GM21717 (cell line): ENCODE data around the gene KIFC3.
"Not testable (repeated sequence)": the region's sequence is repeated elsewhere in the genome, so short reads cannot be mapped to it uniquely, and the experiment has no call there.

Source experiments
- ATAC-seq: cut with Tn5 transposase; IDR thresholded peaks from one replicate; pipeline ENCODE4 v1.9.1; 2021; ENCODE audit warnings: mild to moderate bottlenecking, moderate library complexity; ENCODE audit not compliant: unreplicated experiment

KIFC3 gene, protein sequence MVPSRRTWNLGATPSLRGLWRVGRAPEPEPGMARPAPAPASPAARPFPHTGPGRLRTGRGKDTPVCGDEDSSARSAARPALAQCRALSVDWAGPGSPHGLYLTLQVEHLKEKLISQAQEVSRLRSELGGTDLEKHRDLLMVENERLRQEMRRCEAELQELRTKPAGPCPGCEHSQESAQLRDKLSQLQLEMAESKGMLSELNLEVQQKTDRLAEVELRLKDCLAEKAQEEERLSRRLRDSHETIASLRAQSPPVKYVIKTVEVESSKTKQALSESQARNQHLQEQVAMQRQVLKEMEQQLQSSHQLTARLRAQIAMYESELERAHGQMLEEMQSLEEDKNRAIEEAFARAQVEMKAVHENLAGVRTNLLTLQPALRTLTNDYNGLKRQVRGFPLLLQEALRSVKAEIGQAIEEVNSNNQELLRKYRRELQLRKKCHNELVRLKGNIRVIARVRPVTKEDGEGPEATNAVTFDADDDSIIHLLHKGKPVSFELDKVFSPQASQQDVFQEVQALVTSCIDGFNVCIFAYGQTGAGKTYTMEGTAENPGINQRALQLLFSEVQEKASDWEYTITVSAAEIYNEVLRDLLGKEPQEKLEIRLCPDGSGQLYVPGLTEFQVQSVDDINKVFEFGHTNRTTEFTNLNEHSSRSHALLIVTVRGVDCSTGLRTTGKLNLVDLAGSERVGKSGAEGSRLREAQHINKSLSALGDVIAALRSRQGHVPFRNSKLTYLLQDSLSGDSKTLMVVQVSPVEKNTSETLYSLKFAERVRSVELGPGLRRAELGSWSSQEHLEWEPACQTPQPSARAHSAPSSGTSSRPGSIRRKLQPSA

DNA sequence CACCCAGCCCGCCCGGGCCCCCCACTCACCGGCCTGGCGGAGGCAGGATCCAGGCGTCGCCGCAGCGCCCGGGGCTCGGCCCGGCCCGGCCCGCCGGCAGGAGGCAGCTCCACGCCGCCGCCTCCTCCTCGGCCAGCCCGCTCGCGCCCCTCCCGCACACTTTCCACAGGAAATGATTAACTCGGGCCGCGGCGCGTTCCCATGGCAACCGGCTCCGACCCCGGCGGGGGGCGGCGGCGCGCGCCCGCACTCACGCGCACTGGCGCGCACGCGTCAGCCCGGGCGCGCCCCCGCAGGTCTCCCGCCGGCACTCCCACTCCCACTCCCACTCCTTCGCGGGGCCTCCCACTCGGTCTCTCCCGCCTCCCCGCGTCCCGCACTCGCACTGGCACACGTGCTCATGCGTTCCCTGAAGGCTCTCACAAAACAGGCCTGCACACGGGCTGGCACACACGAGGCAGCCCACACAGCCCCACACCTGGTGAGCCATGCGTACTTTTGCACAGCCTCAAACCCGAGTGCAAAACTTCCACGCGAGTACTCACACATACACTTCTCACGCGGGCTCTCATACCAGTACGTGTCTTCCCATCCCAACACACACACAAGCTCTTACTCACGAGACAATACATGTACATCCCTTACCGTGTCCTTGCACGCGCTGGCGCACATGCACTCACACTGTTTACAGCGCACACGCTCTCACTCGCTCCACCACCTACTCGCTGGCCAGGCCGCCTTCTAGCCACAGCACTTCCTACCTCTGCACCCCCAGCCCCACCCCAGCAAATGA is at the start of gene KIFC3:
TSS of gene KIFC3 (minus strand) at position 151 of the 793 bp plus-strand sequence. CDS start 4,248 bp downstream, outside the sequence.
- no peak for ATAC-seq

DNA sequence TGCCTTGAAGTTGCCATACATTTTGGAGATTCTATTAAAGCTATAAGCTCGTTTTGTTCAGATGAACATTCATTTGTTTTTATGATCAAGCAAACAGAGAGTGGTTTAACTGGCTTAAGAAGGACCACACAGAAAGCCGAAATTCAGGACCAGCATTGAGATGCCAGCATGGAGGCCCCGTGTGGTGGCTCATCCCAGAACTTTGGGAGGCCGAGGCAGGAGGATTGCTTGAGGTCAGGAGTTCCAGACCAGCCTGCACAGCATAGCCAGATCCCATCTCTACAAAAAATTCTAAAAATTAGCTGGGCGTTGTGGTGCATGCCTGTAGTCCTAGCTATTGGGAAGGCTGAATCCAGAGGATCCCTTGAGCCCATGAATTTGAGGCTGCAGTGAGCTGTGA is 45.9 kb upstream of the KIFC3 start:
- ATAC-seq = no peak

DNA sequence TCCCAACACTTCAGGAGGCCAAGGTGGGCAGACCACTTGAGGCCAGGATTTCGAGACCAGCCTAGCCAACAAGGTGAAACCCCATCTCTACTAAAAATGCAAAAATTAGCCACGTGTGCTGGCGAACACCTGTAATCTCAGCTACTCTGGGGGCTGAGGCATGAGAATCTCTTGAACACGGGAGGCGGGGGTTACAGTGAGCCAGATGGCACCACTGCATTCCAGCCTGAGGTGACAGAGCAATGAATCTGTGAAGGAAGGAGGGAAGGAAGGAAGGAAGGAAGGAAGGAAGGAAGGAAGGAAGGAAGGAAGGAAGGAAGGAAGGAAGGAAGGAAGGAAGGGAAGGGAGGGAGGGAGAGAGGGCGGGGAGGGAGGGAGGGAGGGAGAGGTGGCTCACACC is 44.6 kb upstream of the KIFC3 start:
- ATAC-seq = not testable (repeated sequence)

DNA sequence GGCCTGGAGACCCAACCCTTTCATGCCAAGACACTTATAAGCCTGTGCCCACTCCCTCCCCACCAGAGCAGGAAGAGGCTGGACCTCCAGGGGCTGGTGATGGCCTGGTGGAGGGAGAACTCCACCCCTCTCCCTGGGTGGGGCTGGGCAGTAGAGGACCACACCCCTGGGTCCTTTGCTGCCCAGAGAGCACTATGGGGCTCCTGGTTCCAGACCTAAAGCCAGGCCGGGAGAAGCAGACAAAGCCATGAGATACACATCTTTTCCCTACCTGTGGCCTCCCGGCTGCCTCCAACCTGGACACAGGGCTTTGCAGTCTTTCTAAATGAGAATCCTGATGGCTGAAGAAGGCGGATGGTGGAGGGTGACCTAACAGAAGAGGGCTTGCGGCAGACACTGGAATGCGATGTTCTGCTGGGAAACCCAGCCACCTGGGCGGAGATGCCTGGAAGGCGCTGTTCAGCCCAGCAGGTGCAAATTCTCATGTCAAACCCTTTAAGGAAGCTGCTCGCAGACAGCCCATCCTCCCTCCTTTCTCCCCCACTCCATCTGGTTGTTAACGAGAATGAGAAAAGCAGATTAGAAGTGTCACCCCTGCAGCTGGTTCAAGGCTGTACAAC is 43.9 kb upstream of the KIFC3 start:
- ATAC-seq = no peak

DNA sequence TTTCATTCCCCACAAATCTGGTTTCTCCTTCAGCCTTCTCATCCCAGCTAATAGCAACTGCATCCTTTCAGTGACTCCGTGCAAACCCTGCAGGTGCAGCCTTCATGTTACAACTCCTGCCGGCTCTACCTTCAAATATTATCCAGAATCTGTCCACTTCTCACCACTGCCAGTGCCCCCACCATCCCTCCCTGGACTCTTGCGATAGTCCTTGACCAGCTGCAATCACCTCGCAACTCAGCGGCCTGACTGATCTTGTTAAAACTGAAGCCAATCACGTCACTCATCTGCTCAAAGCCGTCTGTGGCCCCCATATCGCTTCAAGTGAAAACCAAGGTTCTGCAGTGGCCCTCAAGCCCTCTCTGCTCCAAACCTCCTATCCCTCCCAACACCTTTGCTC is 42.8 kb upstream of the KIFC3 start:
- no peak for ATAC-seq

DNA sequence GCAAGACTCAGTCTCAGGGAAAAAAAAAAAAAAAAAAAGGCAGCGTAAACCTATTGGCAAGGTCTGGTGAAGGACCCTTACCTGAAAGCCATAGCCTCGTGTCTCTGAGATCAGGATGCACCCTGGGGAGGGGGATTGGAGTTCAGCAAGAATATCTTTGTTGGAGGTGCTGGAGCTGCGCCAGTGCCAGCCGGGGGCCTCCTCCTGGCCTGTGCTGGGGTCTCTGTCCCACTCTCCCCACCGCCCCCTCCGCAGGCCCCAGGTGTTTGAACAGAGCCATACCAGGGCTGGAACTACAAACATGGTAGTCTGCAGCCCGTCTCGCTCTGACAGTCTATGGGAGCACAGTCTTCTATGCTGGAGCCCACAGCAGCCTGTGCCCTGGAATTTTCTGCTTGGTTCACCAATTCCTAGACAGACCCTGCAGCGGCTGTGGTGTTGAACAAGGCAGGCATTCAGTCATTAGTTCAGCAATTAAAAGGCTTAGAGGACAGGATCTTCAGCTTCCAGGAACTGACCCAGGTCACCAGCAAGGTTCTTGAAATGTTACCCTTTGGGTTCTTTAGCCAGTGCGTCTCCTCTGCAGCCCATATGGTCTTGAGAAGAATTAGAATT is 42.2 kb upstream of the KIFC3 start:
- no peak for ATAC-seq

DNA sequence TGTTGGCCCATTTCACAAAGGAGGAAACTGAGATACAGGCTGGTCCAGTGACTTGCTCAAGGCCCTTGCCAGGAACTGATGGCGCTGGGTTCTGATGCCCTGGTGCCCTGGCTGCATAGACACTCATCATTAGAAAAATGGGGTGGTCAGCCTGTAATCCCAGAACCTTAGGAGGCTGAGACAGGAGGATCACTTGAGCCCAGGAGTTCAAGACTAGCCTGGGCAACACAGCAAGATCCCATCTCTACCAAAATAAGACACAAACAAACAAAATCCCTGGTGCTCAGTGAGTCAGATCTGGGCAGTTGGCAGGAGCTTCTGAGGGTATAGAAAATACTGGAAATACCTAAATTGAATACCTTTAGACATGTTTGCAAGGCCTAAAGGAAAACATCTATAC is 41.1 kb upstream of the KIFC3 start:
- ATAC-seq = no peak

DNA sequence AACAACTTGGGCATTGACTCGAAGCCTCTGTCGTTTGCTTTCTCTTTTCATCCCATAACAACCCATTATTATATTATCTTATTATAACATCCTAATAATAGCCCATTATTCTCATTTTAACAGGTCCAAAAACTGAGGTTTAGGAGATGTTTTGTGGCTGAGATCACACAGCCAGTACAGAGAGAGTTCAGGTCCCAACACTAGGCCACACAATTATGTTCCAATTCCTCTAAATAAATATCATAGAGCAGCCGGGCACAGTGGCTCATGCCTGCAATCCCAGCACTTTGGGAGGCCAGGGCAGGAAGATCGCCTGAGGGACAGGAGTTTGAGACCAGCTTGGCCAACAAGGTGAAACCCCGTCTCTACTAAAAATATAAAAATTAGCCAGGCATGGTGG is 40.3 kb upstream of the KIFC3 start:
- no peak for ATAC-seq

DNA sequence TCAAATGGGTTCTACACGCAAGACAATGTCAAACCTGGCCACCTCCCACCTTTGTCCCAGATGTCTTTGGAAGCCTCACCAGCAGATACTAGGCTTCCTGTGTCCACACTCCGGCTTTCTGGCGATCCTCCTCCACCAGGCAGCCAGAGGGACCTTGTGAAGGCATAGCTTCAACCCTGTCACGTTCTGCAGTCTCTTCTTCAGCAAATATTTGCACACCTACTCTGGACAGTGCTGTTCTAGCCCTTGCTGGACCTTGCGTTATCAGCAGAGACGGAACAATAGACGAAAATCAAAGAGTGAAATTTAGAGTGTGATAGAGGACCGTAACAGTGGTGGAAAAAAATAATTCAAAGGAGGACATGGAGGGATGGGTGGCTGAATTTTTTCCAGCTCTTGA is 38.5 kb upstream of the KIFC3 start:
- no peak for ATAC-seq

DNA sequence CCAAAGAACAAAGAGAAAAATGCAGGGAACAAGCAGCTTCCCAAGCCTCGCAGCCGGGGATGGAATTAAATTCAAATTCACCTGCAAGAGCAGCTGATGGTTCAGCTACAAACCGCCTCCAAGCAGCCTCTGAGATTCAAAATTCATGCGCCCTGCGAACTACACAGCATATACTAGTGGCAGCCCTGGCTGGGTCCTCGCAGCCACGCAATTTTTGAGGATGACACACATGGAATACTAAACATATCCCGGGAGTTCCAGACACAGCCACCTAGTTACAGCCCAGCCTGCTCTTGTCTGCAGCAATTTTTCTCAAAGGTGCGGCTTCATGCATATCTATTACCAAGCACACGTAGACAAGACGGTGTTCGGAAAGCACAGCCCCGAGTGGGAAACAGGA is 35.9 kb upstream of the KIFC3 start:
- no peak for ATAC-seq

DNA sequence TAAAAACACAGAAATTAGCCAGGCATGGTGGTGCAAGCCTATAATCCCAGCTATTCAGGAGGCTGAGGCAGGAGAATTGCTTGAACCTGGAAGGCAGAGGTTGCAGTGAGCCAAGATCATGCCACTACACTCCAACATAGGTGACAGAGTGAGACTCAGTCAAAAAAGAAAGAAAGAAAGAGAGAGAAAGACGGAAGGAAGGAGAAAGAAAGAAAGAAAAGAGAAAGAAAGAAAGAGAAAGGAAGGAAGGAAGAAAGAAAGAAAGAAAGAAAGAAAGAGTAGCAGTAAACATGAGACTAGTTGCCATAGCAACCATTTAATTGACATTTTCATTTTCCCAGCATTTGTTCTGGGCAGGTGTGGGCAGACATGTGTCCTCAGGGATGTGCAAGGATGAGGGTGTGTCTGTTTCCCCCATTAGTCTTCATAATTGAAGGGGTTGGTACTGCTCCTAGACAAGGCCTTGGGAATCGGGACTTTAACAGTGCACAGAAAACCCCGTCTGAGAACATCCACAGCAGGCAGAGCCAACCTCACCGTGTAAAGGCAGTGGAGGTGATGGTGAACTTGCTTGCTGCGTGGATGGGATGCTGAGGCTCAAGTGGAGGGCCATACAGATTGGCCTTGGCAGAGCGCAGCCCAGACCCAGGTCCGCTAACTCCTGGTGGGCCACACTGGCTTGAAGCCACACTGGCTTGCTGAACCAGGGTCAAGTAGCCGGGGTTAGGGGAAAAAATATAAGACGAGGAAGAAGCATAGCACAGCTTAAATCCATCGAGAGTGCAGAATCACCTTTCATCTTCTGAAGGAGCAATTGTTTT is 35.2 kb upstream of the KIFC3 start:
- ATAC-seq = no peak

DNA sequence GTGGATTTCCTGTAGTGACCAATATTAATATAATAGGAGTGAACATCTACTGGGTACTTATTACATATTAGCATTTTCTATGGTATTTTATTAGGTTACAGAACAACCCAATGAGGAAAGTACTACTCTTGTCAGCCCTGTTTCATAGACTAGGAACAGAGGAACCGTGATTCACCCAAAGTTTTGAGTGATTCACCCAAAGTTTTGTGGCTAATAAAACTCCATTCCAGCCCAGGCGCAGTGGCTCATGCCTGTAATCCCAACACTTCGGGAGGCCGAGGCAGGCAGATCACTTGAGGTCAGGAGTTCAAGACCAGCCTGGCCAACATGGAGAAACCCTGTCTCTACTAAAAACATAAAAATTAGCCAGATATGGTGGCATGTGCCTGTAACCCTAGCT is 33.1 kb upstream of the KIFC3 start:
- ATAC-seq = not testable (repeated sequence)

DNA sequence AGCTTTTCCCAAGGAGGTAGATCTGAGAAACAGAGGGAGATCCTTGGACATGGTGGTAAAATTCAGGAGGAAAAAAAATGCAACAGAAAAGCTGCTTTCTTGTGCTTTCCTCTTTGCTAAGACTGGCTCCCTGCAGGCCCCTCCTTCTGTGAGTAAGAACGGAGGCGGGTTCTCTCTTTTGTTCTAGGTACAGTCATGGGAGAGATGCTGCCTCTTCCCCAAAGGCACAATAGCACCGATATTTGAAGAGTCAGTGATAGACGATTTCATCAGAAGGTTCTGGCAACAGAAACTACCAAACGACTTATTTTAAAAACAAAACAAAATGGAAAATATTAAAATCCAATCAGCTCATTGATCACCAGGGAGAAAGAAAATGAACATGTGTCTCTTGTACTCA is 32.6 kb upstream of the KIFC3 start:
- no peak for ATAC-seq

DNA sequence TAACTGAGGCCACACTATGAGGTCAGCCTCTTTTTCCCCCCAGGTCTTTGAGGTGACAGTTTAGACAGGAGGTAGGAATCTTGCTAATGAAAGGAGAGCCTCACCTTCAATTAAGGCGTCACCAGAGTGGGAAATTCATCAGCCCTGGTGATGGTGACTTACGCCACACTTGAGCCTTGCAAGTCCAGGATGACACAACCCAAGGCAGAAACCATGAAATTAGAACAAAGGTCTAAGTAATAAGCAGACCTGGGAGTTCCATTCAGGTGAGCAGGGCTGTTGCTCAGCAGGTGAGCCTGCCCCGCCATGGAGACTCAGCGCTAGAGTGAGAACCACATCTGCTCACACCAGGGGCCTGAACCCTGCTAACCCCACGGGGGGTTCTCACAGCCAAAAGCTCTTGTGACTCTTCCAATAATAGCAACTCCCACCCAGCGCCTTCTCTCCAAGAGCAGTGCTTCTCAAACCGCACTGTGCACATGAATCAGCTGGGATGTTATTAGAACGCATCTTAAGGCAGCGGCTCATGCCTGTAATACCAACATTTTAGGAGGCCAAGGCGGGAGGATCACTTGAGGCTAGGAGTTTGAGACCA is 28.7 kb upstream of the KIFC3 start:
- no peak for ATAC-seq

DNA sequence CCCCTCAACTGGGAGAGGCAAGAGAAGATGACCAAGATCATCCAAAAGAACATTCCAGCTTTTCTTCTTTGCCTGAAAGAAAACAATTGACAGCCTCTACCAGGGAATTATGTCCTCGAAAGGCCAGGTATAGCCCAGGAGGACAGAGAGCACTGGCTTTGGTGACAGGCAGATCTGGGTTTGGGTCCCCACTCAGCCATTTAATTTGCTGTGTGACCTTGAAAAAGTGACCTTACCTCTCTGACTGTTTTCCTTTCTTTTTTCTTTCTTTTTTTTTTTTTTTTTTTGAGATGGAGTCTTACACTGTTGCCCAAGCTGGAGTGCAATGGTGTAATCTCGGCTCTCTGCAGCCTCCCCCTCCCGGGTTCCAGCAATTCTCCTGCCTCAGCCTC is 27.7 kb upstream of the KIFC3 start:
- ATAC-seq = no peak

DNA sequence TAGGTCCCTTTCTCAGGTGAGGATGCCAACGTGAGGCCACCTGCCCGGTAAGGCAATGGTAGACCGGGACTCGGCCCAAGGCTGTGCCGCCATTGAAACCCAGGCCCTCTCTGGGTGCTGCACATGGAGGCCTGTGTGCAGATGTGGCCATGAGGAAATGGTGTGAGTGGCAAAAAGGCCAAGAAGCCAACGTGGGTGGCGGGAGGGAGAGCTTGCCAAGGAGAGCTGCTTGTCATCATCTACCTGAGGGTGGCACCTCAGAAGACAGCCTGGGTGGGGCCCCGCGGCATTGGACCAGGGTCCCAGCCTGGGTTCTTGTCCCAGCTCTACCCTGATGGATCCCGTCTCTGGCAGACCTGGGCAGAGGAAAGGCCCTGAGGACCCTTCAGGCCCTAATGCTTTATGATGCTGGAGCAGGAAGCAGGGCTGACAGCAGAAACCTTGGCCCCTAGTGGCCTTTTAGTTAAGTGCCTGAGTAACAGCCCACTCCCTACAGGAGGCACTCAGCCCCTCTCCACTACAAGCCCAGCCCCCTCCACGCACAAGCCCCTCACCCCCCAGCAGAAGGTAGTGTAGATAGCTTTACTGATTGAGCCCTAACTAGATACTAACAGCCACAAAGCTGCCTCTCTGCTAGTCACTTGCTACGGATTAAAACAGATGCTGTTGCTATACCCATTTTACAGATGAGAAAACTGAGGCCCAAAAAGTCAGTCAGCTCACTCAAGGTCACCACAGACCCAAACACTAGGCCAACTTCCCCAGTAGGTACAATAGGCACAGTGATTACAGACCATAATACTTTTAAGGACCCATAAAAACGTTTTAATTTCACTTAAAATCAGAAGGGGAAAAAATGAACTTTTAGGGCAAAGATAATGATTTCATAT is 26.2 kb upstream of the KIFC3 start:
- ATAC-seq = no peak

DNA sequence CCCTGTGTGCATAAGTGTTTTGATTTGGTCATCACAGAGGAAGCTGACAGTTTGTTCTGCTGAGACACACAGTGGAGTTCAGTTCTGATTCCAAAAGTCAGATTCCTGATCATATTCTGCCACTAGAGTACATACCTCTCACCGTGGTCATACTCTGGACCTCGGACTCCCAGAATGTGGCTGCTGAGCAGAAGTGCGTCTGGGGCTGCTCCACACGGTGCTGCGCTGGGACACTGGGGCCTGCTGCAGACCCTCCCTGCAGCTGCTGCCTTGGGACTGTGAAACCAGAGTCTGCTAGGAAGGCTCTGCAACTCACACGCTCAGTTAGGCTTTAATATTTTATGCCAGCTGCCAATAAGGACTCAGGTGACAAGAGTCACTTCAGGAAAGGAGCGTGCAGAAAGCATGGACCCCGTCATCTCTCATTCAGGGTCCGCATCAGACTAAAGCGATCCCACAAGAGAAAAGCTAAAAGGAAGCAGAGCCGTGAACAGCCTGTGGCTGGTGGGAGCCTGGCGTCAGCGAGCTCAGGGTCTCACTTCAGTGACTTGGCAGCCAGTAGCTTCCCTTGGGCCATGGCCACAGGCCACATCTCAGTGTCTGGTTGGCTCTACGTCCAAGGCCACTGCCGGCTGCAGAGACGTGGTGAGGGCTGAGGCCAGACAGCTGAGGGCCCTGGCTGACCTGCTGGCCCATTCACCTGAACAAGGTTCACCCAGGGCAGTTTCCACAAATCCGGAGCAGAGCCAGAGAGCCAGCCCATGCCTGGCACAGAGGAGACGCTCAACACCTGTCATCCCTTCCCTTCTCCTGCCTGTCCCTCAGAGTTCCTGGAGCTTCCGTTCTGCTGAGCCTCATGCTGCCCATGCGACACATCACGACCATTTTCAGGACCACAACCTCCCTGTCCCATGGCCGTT is 24.7 kb upstream of the KIFC3 start:
- no peak for ATAC-seq
